Stimulated activated CD8-positive, alpha-beta memory T cell treated with anti-CD3 and anti-CD28 coated beads, Interleukin-4, amount 100 ng/mL, for 48 hours (primary cell): ENCODE results near the gene EIF4A3.

Experiments
- DNase-seq: peaks from one replicate; pipeline ENCODE4 v3.0.0-alpha.2; 2020

EIF4A3 gene

DNA sequence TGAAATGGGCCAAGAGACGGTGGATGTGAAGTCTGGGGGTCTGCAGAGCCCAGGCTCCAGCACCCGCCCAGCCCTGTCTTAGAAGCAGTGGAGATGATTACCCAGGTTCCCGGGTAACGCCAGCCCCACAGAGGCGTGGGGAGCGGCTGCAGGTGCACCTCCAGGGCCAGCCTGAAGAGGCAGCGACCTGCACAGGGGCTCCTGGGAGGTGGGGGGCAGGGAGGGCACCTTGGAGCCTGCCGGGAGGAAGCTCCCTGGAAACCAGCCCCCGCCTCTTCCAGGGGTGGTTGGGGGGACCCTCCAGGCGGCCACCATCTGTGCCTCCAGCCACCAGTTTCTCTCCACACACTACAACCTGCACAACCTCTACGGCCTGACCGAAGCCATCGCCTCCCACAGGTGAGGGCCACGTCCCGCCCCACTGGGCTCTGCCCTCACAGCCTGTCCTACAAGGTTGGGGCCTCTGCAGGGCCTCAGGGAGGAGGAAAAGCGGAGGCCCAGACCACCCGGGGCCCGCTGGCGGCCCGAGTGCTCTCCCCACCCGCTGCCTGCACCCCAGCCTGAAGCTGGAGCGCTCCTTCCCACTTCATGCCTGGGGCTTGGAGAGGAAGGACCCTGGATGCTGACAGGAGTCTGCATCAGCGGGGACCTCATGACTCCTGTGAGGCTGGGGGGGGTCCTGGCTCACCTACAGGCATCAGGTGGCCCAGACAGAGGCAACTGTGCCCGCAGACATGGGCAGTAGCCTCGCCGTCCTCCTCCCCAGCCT is 35.0 kb downstream of the EIF4A3 start:
- no peak for DNase-seq

DNA sequence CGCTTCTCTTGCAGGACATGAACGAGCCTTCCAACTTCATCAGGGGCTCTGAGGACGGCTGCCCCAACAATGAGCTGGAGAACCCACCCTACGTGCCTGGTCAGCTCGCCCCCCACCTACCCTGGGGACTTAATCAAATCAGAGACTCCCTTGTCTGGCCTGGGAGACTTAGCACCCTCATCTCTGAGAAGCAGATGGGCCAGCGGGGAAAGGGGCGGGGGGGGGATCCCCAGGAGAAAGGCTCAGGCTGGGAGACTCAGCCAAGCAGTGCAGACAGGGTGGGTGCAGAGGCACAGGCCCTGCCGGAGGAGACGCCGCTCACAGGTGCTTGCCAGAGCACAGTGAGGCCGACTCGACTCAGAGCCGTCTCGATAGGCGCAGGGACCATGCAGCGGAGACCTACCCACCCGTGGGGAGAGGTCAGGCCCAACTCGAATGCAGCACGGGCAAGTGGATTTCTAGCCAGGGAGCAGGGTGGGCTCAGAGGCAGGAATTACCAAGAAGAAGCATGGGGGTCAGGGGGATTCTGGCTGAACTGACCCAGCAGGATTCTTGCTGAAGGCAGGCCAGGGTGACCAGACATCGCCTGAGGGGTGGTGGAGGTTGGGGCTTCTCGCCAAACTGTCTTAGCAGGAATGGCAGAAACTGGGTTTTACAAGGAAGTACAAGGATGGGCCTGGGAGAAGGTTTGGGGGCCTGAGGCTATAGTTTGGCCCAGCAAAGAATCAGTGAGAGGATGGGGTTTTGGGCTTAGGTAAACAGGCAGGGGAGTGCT is 35.8 kb downstream of the EIF4A3 start:
- DNase-seq, result no peak

DNA sequence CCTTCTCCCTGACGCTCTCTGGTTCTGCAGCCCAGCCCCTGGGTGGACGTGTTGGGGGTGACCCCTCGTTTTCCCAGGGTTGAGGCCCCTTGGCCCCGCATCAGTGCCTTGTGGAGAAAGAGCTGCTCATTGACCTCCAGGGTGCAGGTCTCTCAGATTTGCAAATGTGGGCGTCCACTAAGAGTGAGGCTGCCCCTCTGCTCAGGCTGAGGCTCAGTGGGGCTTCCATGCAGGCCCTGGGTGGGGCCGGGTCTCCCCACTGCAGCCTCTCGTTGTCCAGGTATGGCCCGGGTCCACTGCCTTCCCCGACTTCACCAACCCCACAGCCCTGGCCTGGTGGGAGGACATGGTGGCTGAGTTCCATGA is 36.5 kb downstream of the EIF4A3 start:
- DNase-seq, result no peak

DNA sequence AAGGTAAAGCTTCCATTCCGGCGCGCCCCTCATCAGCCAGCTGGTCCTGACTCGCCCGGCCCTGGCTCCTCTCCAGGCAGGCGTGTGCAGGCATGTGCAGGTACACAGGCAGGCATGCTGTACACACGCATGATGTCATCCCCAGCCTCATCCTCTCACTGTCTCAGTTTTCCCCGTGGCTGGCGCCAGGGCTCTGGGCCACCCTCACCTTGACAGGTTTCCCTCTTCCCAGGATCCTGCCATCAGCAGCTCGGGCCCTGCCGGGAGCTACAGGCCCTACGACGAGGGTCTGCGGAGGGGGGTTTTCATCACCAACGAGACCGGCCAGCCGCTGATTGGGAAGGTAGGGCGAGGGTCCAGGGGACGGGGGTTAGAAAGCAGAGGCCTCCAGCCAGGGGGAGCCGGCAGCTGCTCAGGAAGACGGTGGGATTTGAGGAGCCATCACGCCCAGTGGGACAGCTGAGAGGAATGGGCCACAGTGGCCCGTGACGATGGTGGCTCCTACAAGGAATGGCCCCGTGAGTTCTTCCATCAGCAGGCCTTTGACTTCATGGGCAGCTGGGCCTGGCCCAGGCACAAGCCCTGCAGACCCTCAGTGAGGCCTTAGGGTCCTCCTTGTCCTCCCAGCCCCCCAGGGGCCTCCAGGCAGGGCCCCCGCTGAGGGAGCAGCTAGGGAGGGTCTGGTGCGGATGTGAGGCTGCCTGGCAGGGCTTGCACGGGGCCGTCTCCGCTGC is 37.0 kb downstream of the EIF4A3 start:
- DNase-seq, result no peak

DNA sequence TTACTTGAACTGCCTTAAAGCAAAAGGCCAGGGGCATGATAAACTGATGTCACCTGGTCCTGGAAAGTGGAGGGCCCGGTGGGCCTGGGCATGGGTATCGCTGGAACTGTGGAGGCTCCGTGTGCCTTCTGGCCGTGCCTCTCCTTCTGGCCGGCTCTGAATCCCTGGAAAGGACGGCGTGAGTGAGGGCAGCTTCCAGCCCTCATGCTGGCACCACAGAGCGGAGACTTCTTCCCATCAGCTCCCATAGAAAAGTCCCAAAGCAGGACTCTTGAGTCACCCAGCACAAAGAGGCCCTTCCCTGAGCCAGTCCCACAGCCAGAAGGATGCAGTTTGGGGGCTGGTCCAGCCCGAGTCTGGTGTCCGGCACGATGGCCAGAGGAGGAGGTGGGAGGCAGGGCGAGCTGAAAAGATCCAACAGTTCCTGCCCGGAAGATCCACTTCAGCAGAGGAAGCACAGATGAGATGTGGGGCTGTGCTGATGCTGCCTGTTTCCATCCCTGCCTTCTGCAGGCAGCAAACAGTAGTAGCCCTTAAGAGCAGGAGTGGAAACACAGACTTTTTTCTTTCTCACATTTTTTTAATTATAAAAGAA is 37.8 kb downstream of the EIF4A3 start:
- DNase-seq, result no peak

DNA sequence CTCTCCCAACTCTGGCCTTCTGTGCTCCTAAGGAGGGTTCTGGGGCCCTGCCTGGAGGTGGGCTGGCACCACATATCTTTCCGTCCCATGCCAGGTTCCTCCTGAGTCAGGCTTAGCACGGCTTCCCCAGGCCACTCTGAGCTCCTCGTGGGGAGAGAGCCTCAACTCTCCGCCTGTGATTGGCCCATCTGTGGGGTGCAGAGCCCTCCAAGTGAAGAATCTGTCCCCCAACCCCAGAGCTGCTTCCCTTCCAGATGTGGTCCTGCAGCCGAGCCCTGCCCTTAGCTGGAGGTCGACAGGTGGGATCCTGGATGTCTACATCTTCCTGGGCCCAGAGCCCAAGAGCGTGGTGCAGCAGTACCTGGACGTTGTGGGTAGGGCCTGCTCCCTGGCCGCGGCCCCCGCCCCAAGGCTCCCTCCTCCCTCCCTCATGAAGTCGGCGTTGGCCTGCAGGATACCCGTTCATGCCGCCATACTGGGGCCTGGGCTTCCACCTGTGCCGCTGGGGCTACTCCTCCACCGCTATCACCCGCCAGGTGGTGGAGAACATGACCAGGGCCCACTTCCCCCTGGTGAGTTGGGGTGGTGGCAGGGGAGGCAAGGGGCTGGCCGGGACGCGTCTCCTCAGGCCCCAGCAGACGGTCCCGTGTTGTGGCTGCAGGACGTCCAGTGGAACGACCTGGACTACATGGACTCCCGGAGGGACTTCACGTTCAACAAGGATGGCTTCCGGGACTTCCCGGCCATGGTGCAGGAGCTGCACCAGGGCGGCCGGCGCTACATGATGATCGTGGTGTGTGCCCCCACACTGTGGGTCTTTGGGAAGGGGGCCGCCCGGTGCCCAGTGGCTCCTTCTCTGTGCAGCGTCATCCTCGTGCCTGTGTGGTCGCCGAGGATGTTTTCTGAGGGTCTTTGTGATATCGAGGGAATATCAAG is 38.6 kb downstream of the EIF4A3 start:
- no peak for DNase-seq

DNA sequence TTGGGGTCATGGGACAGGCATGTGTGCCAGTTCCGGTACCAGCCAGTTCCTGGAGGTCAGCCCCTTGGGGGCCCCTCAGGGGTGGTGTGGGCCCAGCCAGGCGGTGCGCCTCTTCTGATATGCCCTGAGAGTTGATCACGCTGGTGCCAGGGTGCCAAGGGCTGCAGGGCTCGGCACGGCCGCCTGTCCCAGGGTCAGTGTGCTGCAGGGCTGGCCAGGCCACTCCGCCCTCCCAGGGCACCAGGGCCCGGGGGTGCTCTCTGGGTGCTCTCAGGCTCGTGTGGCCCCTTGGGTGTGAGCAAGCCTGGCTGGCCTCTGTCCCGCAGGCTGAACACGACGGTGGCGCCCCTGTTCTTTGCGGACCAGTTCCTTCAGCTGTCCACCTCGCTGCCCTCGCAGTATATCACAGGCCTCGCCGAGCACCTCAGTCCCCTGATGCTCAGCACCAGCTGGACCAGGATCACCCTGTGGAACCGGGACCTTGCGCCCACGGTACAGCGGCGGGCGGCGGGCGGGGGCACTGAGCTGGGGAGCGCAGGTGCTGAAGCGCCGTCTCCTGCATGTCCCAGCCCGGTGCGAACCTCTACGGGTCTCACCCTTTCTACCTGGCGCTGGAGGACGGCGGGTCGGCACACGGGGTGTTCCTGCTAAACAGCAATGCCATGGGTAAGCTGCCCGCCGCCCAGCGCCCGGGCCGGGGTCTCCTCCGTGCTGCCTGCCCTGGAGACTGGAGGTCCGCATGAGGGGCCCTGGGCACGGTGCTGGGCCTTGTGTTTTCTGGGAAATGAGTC is 39.5 kb downstream of the EIF4A3 start:
- no peak for DNase-seq

DNA sequence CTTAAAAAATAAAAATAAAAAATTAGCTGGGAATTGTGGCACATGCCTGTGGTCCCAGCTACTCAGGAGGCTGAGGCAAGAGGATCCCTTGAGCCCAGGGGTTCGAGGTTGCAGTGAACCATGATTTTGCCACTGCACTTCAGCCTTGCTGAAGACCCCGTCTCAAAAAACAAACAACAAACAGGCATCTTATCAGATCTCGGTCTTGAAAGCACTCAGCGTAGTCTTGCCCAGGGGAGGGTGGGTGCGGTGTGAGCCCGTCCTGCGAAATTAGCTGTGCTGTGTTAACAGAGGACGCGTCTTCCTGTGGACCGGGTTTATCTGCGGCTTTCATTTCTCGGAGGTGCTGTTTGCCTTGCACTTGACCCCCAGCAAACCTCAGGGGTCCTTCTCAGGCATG is 40.2 kb downstream of the EIF4A3 start:
- no peak for DNase-seq

DNA sequence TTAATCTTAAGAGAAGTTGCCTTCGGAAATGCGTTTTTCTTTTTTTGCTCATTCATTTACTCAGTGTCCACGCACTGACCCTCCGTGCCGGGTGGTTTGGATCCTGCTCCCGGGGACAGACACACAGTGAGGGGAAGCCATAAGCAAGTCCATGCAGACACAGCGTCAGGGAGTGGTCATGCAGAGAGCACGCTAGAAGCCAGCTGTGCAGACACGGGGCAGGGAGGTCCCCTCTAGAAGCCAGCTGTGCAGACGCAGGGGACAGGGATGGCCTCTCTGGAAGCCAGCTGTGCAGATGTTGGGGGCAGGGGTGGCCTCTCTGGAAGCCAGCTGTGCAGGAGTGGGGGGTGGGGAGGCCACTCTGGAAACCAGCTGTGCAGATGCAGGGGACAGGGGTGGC is 40.8 kb downstream of the EIF4A3 start:
- DNase-seq, result no peak

DNA sequence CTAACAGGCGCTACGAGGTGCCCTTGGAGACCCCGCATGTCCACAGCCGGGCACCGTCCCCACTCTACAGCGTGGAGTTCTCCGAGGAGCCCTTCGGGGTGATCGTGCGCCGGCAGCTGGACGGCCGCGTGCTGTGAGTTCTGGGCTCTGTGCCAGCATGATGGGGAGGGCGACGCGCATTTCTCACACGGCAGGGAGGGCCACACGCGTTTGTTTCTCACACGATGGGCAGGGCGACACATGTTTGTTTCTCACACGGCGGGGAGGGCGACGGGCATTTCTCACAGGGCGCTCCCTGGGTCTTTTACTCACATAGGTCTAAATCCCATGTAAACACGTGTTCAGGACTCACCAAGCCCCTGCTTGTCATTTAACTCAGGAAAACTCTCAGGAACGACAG is 41.2 kb downstream of the EIF4A3 start:
- DNase-seq, result no peak

DNA sequence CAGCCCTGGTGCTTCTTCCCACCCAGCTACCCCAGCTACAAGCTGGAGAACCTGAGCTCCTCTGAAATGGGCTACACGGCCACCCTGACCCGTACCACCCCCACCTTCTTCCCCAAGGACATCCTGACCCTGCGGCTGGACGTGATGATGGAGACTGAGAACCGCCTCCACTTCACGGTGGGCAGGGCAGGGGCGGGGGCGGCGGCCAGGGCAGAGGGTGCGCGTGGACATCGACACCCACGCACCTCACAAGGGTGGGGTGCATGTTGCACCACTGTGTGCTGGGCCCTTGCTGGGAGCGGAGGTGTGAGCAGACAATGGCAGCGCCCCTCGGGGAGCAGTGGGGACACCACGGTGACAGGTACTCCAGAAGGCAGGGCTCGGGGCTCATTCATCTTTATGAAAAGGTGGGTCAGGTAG is 42.0 kb downstream of the EIF4A3 start:
- DNase-seq, result no peak

DNA sequence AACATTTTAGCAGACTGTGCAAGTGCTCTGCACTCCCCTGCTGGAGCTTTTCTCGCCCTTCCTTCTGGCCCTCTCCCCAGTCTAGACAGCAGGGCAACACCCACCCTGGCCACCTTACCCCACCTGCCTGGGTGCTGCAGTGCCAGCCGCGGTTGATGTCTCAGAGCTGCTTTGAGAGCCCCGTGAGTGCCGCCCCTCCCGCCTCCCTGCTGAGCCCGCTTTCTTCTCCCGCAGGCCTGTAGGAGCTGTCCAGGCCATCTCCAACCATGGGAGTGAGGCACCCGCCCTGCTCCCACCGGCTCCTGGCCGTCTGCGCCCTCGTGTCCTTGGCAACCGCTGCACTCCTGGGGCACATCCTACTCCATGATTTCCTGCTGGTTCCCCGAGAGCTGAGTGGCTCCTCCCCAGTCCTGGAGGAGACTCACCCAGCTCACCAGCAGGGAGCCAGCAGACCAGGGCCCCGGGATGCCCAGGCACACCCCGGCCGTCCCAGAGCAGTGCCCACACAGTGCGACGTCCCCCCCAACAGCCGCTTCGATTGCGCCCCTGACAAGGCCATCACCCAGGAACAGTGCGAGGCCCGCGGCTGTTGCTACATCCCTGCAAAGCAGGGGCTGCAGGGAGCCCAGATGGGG is 42.5 kb downstream of the EIF4A3 start:
- no peak for DNase-seq

DNA sequence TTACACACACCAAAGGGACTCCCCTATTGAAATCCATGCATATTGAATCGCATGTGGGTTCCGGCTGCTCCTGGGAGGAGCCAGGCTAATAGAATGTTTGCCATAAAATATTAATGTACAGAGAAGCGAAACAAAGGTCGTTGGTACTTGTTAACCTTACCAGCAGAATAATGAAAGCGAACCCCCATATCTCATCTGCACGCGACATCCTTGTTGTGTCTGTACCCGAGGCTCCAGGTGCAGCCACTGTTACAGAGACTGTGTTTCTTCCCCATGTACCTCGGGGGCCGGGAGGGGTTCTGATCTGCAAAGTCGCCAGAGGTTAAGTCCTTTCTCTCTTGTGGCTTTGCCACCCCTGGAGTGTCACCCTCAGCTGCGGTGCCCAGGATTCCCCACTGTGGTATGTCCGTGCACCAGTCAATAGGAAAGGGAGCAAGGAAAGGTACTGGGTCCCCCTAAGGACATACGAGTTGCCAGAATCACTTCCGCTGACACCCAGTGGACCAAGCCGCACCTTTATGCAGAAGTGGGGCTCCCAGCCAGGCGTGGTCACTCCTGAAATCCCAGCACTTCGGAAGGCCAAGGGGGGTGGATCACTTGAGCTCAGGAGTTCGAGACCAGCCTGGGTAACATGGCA is 43.4 kb downstream of the EIF4A3 start:
- no peak for DNase-seq

DNA sequence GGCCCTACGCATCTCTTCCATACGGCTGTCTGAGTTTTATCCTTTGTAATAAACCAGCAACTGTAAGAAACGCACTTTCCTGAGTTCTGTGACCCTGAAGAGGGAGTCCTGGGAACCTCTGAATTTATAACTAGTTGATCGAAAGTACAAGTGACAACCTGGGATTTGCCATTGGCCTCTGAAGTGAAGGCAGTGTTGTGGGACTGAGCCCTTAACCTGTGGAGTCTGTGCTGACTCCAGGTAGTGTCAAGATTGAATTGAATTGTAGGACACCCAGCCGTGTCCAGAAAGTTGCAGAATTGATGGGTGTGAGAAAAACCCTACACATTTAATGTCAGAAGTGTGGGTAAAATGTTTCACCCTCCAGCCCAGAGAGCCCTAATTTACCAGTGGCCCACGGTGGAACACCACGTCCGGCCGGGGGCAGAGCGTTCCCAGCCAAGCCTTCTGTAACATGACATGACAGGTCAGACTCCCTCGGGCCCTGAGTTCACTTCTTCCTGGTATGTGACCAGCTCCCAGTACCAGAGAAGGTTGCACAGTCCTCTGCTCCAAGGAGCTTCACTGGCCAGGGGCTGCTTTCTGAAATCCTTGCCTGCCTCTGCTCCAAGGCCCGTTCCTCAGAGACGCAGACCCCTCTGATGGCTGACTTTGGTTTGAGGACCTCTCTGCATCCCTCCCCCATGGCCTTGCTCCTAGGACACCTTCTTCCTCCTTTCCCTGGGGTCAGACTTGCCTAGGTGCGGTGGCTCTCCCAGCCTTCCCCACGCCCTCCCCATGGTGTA is 44.1 kb downstream of the EIF4A3 start:
- DNase-seq, result no peak

DNA sequence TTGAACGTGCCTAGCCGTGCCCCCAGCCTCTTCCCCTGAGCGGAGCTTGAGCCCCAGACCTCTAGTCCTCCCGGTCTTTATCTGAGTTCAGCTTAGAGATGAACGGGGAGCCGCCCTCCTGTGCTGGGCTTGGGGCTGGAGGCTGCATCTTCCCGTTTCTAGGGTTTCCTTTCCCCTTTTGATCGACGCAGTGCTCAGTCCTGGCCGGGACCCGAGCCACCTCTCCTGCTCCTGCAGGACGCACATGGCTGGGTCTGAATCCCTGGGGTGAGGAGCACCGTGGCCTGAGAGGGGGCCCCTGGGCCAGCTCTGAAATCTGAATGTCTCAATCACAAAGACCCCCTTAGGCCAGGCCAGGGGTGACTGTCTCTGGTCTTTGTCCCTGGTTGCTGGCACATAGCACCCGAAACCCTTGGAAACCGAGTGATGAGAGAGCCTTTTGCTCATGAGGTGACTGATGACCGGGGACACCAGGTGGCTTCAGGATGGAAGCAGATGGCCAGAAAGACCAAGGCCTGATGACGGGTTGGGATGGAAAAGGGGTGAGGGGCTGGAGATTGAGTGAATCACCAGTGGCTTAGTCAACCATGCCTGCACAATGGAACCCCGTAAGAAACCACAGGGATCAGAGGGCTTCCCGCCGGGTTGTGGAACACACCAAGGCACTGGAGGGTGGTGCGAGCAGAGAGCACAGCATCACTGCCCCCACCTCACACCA is 44.8 kb downstream of the EIF4A3 start:
- DNase-seq, result no peak

DNA sequence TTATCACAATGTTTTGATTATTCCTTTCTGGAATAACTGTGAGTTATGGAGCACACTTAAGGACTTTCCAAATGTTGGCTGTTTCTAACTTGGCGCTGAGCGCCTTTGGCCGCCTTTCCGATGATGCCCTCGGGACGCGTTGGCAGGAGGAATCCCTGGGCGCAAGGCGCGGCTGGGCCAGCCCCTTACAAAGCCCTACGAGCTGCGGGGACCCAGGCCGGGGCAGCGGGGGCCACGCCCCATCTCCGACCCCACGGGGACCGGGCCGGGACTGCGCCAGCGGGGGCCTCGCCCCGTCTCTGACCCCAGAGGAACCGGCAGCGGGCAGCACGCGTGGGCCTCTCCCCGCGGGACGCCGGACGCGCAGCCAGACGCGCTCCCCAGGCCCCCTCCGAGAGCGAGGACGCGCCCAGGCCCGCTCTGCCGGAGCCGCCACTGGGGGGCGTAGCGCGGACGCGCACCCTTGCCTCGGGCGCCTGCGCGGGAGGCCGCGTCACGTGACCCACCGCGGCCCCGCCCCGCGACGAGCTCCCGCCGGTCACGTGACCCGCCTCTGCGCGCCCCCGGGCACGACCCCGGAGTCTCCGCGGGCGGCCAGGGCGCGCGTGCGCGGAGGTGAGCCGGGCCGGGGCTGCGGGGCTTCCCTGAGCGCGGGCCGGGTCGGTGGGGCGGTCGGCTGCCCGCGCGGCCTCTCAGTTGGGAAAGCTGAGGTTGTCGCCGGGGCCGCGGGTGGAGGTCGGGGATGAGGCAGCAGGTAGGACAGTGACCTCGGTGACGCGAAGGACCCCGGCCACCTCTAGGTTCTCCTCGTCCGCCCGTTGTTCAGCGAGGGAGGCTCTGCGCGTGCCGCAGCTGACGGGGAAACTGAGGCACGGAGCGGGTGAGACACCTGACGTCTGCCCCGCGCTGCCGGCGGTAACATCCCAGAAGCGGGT is 45.6 kb downstream of the EIF4A3 start, which contains the start of gene GAA:
TSS of gene GAA (plus strand) at position 571 of the 935 bp plus-strand sequence. CDS start 3,006 bp downstream, outside the sequence.
- DNase-seq, result peak; percentile 92

DNA sequence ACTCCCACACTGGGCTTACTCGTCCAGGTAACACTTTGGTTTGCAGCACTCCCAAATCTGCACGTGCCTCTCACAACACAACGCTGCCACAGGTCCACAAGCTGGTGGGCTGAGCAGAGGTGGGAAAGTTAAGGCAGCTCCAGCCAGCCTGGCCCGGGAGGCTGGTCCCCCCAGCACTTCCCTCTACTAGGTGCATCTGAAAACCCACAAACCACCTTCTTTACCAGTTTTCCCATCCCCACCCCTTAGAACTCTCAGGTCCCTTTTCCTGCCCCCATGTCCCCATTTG is 46.9 kb downstream of the EIF4A3 start:
- DNase-seq, result no peak
